Adipocyte (in vitro differentiated cells): ENCODE measurements around the gene OTX1.

Source experiments
- DNase-seq: peaks from one replicate; pipeline ENCODE4 v3.0.0-alpha.2; 2015; ENCODE audit warnings: low read depth
- H3K27me3 ChIP-seq: replicated peaks from 2 replicates; pipeline ENCODE4 v1.7.0; 2013; ENCODE audit warnings: mild to moderate bottlenecking, low read length, moderate library complexity; ENCODE audit not compliant: control insufficient read depth, insufficient read depth
- H3K36me3 ChIP-seq: 2 replicates; pipeline ENCODE4 v1.7.0; 2013; ENCODE audit warnings: low read length, mild to moderate bottlenecking, moderate library complexity; ENCODE audit not compliant: control insufficient read depth, insufficient read depth, severe bottlenecking
- H3K4me1 ChIP-seq: 2 replicates; pipeline ENCODE4 v1.7.0; 2013; ENCODE audit warnings: mild to moderate bottlenecking, low read length, moderate library complexity; ENCODE audit not compliant: control insufficient read depth, insufficient read depth
- H3K4me3 ChIP-seq: 2 replicates; pipeline ENCODE4 v1.7.0; 2013; ENCODE audit warnings: mild to moderate bottlenecking, low read length, moderate library complexity
- H3K9ac ChIP-seq: 2 replicates; pipeline ENCODE4 v1.7.0; 2013; ENCODE audit warnings: mild to moderate bottlenecking, low read length, moderate library complexity
- H3K9me3 ChIP-seq: 2 replicates; pipeline ENCODE4 v1.7.0; 2013; ENCODE audit warnings: mild to moderate bottlenecking, low read length, moderate library complexity; ENCODE audit not compliant: control insufficient read depth

The OTX1 gene

DNA sequence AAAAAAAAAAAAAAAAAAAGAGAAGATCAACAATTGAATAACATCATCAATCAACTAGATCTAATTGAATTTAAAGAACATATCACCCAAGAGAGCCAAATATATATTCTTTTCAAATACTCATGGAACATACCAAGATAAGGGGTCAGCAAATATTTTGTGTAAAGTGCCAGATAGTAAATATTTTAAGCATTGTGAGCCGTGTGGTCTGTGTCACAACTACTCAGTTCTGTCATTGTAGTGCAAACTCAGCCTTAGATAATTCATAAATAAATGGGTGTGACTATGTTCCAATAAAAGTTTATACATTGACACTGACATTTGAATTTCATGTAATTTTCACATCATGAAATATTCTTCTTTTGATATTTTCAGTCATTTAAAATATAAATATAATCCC lies 45.9 kb downstream of the OTX1 start:
- H3K27me3 ChIP-seq, result no peaks in the 10 kb centered on the region
- H3K4me1 ChIP-seq, result no peaks in the 10 kb centered on the region
- H3K9me3 ChIP-seq, result peaks cover 6% of the 10 kb centered on the region
- no peak overlapping the region for H3K4me3 ChIP-seq
- DNase-seq, result no peak
- no peaks in the 10 kb centered on the region for H3K36me3 ChIP-seq
- H3K9ac ChIP-seq, result no peak overlapping the region

DNA sequence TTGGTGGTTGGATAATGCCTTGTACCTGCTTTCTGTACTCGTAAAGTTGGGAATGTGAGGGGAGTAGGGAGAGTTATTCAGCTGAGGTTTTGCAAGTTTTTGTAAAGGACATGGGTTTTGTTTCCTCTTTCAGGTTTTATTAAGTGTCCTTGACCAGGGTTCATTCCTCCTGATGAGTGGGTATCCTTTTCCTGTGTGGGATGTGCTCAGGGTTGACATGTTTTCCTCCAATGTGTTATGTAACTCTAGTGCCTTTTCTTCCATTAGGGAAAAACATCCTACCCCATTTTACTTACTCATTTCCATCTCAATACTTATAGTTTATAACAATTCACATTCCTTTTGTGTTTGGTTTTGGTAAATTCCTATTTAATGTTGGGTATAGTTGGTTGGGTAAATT lies 48.4 kb downstream of the OTX1 start:
- DNase-seq, result no peak
- H3K4me3 ChIP-seq, result no peak overlapping the region
- H3K36me3 ChIP-seq, result no peaks in the 10 kb centered on the region
- H3K9me3 ChIP-seq, result peaks cover 24% of the 10 kb centered on the region
- no peaks in the 10 kb centered on the region for H3K27me3 ChIP-seq
- no peaks in the 10 kb centered on the region for H3K4me1 ChIP-seq
- H3K9ac ChIP-seq, result no peak overlapping the region

DNA sequence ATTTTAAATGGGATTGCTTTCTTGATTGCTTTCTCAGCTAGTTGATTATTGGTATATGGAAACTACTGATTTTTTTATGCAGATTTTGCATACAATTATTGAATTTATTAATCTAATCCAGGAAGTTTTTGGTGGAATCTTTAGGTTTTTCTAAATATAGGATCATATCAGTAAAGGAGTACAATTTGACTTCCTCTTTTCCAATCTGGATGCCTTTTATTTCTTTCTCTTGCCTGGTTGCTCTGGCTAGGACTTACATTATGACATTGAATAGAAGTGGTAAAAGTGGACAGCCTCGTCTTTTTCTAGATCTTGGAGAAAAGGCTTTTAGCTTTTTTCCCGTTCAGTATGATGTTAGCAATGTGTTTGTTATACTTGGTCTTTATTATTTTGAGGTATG lies 51.3 kb downstream of the OTX1 start:
- Histone ChIP-seq H3K9me3 (peaks cover 38% of the 10 kb centered on the region), H3K36me3 (no peaks in the 10 kb centered on the region), H3K27me3 (no peaks in the 10 kb centered on the region), H3K4me3 (no peak overlapping the region), H3K4me1 (no peaks in the 10 kb centered on the region), H3K9ac (no peak overlapping the region)
- no peak for DNase-seq

DNA sequence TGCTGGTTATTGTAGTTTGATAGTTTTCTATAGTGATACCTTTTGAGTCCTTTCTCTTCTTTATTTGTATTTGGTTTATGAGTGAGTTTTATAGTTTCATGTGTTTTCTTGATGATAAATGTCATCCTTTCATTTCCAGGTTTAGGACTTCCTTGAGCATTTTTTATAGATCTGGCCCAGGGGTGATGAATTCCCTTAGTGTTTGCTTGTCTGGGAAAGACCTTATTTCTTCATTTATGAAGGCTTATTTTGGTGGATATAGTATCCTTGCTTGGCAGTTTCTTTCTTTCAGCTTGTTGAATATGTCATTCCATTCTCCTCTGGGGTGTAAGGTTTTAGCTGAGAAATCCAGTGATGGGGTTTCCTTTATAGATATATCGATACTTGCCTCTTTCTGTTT lies 53.9 kb downstream of the OTX1 start:
- Histone ChIP-seq H3K27me3 (no peaks in the 10 kb centered on the region), H3K4me1 (no peaks in the 10 kb centered on the region), H3K9me3 (peaks cover 38% of the 10 kb centered on the region), H3K36me3 (no peaks in the 10 kb centered on the region), H3K4me3 (no peak overlapping the region), H3K9ac (no peak overlapping the region)
- DNase-seq, result no peak
